AG09309 (cell line): ENCODE results near the gene PTPRG.

Experiments used
- DNase-seq: peaks from one replicate; pipeline ENCODE4 v3.0.0-alpha.2; 2010; ENCODE audit warnings: low read depth
- H3K4me3 ChIP-seq: 2 replicates; pipeline ENCODE4 v1.5.1; 2011; ENCODE audit warnings: mild to moderate bottlenecking, low read depth, low read length, moderate library complexity; ENCODE audit not compliant: control insufficient read depth
- TF ChIP-seq, protein P1 (sequence below): IDR thresholded peaks from 2 replicates; pipeline ENCODE4 v1.5.1; 2011; ENCODE audit warnings: mild to moderate bottlenecking, low read depth, low read length, inconsistent platforms; ENCODE audit not compliant: insufficient read depth, control insufficient read depth; ENCODE audit errors: missing control alignments

Gene PTPRG

DNA sequence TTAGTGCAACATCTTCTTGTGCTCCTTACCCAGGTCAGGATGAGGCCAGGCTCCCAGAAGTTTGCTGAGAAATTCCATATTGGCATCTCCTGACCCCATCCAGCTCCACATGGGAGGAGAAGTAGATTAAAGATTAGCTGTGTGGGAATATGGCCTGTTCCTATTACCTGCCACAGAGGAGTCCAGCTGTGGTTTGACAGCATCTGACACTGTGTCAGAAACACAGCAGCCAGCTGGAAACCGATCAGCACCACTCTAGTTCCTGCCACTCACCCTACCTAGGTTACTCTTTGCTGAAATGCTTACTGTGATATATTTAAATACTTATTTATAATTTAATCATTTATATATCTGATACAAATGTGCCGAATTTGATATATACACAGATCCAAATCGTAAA is 551.7 kb downstream of the PTPRG start:
- no peak for DNase-seq
- no peak overlapping the region for H3K4me3 ChIP-seq
- TF ChIP-seq, protein P1, sequence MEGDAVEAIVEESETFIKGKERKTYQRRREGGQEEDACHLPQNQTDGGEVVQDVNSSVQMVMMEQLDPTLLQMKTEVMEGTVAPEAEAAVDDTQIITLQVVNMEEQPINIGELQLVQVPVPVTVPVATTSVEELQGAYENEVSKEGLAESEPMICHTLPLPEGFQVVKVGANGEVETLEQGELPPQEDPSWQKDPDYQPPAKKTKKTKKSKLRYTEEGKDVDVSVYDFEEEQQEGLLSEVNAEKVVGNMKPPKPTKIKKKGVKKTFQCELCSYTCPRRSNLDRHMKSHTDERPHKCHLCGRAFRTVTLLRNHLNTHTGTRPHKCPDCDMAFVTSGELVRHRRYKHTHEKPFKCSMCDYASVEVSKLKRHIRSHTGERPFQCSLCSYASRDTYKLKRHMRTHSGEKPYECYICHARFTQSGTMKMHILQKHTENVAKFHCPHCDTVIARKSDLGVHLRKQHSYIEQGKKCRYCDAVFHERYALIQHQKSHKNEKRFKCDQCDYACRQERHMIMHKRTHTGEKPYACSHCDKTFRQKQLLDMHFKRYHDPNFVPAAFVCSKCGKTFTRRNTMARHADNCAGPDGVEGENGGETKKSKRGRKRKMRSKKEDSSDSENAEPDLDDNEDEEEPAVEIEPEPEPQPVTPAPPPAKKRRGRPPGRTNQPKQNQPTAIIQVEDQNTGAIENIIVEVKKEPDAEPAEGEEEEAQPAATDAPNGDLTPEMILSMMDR, result no peak

GRCh38 chr3:62114763-62115162 is 553.4 kb downstream of the PTPRG start:
- H3K4me3 ChIP-seq, result no peak overlapping the region
- no peak for DNase-seq
- TF ChIP-seq, protein P1, result no peak

- TF ChIP-seq, protein P1, result no peak
- DNase-seq, result no peak
- H3K4me3 ChIP-seq, result no peak overlapping the region
Observed at GRCh38 chr3:62117903-62118548, 556.7 kb downstream of the PTPRG start.

DNA sequence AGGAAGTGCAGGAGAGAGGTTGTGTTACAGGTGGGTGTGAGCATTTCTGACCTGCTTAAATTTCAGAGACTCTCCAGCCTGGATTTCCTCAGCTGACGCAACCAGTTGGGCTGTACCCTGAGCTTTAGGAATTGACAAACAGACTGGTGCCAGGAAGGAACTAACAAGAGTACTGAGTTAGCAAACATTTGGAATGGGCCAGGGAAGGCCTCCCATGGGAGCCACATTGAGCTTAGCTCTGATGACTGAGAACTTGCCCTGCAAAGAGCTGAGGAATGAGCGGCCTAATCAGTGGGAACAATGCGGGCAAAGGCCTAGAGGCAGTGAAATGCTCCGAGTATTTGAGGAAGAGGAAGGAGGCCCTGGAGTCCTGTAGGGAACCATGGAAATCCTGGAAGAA is 557.8 kb downstream of the PTPRG start:
- no peak for DNase-seq
- no peak overlapping the region for H3K4me3 ChIP-seq
- TF ChIP-seq, protein P1, result no peak

DNA sequence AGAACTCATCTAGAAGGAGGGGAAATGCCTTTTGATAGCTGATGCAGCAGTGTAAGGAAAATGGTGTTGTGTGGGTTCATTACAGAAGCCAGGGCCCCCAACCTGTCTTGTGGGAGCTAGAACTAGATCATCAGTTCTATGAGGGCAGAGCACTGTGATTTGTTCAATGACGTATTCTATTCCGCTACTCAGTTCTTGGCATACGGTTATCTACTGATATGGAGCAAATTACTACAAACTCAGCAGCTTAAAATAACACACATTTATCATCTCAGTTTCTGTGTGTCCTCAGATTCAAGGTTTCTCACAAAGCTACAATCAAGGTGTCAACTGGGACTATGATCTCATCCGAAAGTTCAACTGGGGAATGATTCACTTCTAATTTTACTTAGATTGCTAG is 561.4 kb downstream of the PTPRG start:
- TF ChIP-seq, protein P1, result no peak
- DNase-seq, result no peak
- H3K4me3 ChIP-seq, result no peak overlapping the region

DNA sequence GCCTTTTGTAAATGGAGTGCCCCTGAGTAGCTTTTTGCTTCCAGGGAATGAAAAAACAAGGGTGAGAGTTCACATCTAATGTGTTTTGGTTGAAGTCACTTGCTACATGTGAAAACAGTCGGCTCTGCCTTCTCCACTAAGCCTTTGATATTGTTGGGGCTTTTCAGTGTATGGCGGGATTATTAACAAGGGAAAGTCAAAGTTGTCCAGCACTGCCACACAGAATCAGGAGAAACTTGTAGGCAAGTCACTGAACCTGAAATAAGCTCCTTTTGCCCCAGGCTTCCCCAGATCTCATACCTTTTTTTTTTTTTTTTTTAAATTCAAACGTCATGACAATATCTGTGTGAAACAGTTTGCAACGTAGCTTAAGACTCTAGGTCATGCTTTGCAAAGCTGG is 564.0 kb downstream of the PTPRG start:
- DNase-seq, result no peak
- no peak overlapping the region for H3K4me3 ChIP-seq
- TF ChIP-seq, protein P1, result no peak
